PFSK-1 (cell line): ENCODE data around the gene DMKN.

Source experiments
- FOXP2 ChIP-seq: optimal IDR thresholded peaks from 2 replicates; pipeline ENCODE3; 2011; ENCODE audit warnings: borderline replicate concordance, control low read depth, inconsistent platforms; ENCODE audit not compliant: insufficient read depth; ENCODE audit errors: extremely low read length, extremely low read depth
- POLR2AphosphoS5 ChIP-seq: IDR thresholded peaks from 2 replicates; pipeline ENCODE4 v1.6.1; 2012; ENCODE audit warnings: low read depth, mild to moderate bottlenecking, control low read depth, low read length, moderate library complexity
- REST ChIP-seq, 2 experiments: IDR thresholded peaks; 2 replicates each; pipeline versions ENCODE4 v1.6.1 to v1.8.0; 2011 to 2012; ENCODE audit warnings: low read depth in 2 of 2, low read length in 2 of 2, control low read depth in 1 of 2, inconsistent platforms in 1 of 2, mild to moderate bottlenecking in 1 of 2, moderate library complexity in 1 of 2; ENCODE audit not compliant: insufficient read depth in 1 of 2
- SIN3A ChIP-seq: IDR thresholded peaks from 2 replicates; pipeline ENCODE4 v1.6.1; 2012; ENCODE audit warnings: mild to moderate bottlenecking, low read length, moderate library complexity, borderline replicate concordance; ENCODE audit not compliant: insufficient read depth
- TAF1 ChIP-seq: IDR thresholded peaks from 2 replicates; pipeline ENCODE4 v1.6.1; 2012; ENCODE audit warnings: low read length, control low read depth, borderline replicate concordance; ENCODE audit not compliant: insufficient read depth

Gene DMKN

GRCh38 chr19:35521124-35521743, 7.8 kb upstream of the DMKN start:
- TF ChIP-seq REST (IDR thresholded peaks at IDR 0.05; ENCODE audit: insufficient read depth in 1 of 2, low read depth in 2 of 2, low read length in 2 of 2) = no peak
- TF ChIP-seq SIN3A = no peak
- TF ChIP-seq FOXP2 = no peak
- no peak for TF ChIP-seq POLR2AphosphoS5
- no peak for TF ChIP-seq TAF1

- TF ChIP-seq FOXP2 = no peak
- TF ChIP-seq REST (IDR thresholded peaks at IDR 0.05; ENCODE audit: insufficient read depth in 1 of 2, low read depth in 2 of 2, low read length in 2 of 2) = no peak
- TF ChIP-seq TAF1 = no peak
- no peak for TF ChIP-seq SIN3A
- TF ChIP-seq POLR2AphosphoS5 = no peak
Measured at GRCh38 chr19:35519291-35519690, 5.8 kb upstream of the DMKN start.

- no peak for TF ChIP-seq TAF1
- TF ChIP-seq REST (IDR thresholded peaks at IDR 0.05; ENCODE audit: insufficient read depth in 1 of 2, low read depth in 2 of 2, low read length in 2 of 2) = no peak
- TF ChIP-seq POLR2AphosphoS5 = no peak
- no peak for TF ChIP-seq FOXP2
- no peak for TF ChIP-seq SIN3A
Measured at GRCh38 chr19:35518313-35518712, 4.9 kb upstream of the DMKN start.

- TF ChIP-seq SIN3A (no peak), REST (IDR thresholded peaks at IDR 0.05; ENCODE audit: insufficient read depth in 1 of 2, low read depth in 2 of 2, low read length in 2 of 2) (no peak), TAF1 (no peak), FOXP2 (no peak), POLR2AphosphoS5 (no peak)
Measured at GRCh38 chr19:35517342-35517741, 3.9 kb upstream of the DMKN start.

- no peak for TF ChIP-seq TAF1
- no peak for TF ChIP-seq POLR2AphosphoS5
- TF ChIP-seq SIN3A = no peak
- TF ChIP-seq FOXP2 = no peak
Measured at GRCh38 chr19:35516310-35516709, 2.9 kb upstream of the DMKN start.

- no peak for TF ChIP-seq REST (IDR thresholded peaks at IDR 0.05; ENCODE audit: insufficient read depth in 1 of 2, low read depth in 2 of 2, low read length in 2 of 2)
- TF ChIP-seq POLR2AphosphoS5 = no peak
- TF ChIP-seq SIN3A = no peak
- TF ChIP-seq FOXP2 = no peak
- TF ChIP-seq TAF1 = no peak
Measured at GRCh38 chr19:35514282-35514809, 897 bp upstream of the DMKN start.
